ENCODE results near the gene OSBPL1A.

Gene OSBPL1A

GRCh38 chr18:24414349-24415003 lies 16.9 kb upstream of the OSBPL1A start:
- TF ChIP-seq, protein P1, sequence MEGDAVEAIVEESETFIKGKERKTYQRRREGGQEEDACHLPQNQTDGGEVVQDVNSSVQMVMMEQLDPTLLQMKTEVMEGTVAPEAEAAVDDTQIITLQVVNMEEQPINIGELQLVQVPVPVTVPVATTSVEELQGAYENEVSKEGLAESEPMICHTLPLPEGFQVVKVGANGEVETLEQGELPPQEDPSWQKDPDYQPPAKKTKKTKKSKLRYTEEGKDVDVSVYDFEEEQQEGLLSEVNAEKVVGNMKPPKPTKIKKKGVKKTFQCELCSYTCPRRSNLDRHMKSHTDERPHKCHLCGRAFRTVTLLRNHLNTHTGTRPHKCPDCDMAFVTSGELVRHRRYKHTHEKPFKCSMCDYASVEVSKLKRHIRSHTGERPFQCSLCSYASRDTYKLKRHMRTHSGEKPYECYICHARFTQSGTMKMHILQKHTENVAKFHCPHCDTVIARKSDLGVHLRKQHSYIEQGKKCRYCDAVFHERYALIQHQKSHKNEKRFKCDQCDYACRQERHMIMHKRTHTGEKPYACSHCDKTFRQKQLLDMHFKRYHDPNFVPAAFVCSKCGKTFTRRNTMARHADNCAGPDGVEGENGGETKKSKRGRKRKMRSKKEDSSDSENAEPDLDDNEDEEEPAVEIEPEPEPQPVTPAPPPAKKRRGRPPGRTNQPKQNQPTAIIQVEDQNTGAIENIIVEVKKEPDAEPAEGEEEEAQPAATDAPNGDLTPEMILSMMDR (conservative IDR thresholded peaks at IDR 0.05): no peak
- no peak overlapping the region for H3K27ac ChIP-seq

- H3K27ac ChIP-seq: no peak overlapping the region
- TF ChIP-seq, protein P1 (conservative IDR thresholded peaks at IDR 0.05): peak; percentile 24; the same call in 1 of the 2 replicates
Measured at GRCh38 chr18:24413148-24413547, 15.5 kb upstream of the OSBPL1A start.

DNA sequence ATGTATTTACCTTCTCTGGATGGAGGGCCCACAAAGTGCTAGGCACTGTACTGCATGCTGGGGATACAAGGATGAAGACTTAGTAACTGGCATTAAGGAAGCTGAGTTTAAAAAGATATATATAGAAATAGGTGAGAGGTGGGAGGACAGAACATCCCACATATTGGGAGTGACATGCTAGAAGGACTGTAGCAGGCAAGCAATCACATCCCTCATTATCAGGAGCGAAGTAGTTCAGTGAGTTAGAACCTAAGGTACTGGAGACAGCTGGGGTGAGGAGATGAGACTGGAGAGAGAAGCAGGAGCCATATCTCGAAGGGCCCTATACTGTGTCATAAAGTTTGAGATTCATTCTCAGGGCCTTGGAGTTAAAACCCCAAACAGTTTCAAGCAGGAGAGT lies 10.9 kb upstream of the OSBPL1A start:
- TF ChIP-seq, protein P1 (conservative IDR thresholded peaks at IDR 0.05): no peak
- no peak overlapping the region for H3K27ac ChIP-seq

GRCh38 chr18:24404591-24404990 lies 7.0 kb upstream of the OSBPL1A start:
- H3K27ac ChIP-seq: no peak overlapping the region
- TF ChIP-seq, protein P1 (conservative IDR thresholded peaks at IDR 0.05): no peak

GRCh38 chr18:24403076-24403475 lies 5.5 kb upstream of the OSBPL1A start:
- no peak overlapping the region for H3K27ac ChIP-seq
- TF ChIP-seq, protein P1 (conservative IDR thresholded peaks at IDR 0.05): no peak

- H3K27ac ChIP-seq: no peak overlapping the region
- TF ChIP-seq, protein P1 (conservative IDR thresholded peaks at IDR 0.05): no peak
Measured at GRCh38 chr18:24402209-24402785, 4.7 kb upstream of the OSBPL1A start.

DNA sequence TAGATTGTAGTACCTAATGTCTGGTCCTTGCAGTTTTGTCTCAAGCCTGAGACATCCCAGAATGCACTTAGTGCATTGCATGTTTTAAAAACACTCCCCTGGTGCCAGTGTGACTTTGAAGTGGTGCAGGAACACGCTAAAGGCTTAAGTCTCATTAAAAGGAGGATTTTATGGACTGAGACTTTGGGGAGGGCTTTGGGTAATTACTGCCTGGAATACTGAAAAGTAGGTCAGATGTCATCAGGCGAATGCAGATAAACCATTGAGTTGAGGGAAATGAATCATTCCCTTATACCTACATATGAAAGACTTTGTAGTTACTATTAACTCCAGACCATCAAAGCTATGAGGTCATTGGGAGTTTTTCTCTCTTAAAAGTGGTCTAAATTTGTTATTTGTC lies 3.0 kb upstream of the OSBPL1A start:
- no peak overlapping the region for H3K27ac ChIP-seq

More for the DNA sequence above, 3.0 kb upstream of the OSBPL1A start:
- TF ChIP-seq, protein P1 (conservative IDR thresholded peaks at IDR 0.05): no peak
